Astrocyte of the spinal cord (primary cell): ENCODE results near the gene SORBS2.

Experiments used
- DNase-seq: peaks from one replicate; pipeline ENCODE4 v3.0.0; 2011; ENCODE audit warnings: low read depth, low spot score
- H3K4me3 ChIP-seq: 2 replicates; pipeline ENCODE4 v1.5.1; 2011; ENCODE audit warnings: low read depth, mild to moderate bottlenecking, low read length, moderate library complexity
- CTCF ChIP-seq: IDR thresholded peaks from 2 replicates; pipeline ENCODE4 v1.5.1; 2012; ENCODE audit warnings: low read depth, mild to moderate bottlenecking, low read length, inconsistent platforms
- in situ Hi-C: cut with HindIII; loops from 2 replicates; pipeline ENCODE4 v1.10.0; 2017; ENCODE audit warnings: low sequenced_read_pairs

Gene SORBS2

GRCh38 chr4:185819144-185819543, 7.2 kb upstream of the SORBS2 start:
- in situ Hi-C loops: no loop called here
- no peak overlapping the region for H3K4me3 ChIP-seq
- DNase-seq: no peak
- no peak for TF ChIP-seq CTCF

- no peak for TF ChIP-seq CTCF
- H3K4me3 ChIP-seq: no peak overlapping the region
- DNase-seq: no peak
- in situ Hi-C loops: no loop called here
These were observed 5.4 kb upstream of the SORBS2 start for GRCh38 chr4:185817403-185817818.

- H3K4me3 ChIP-seq: no peak overlapping the region
- no peak for DNase-seq
- in situ Hi-C loops: no loop called here
- no peak for TF ChIP-seq CTCF
These were observed 1.1 kb upstream of the SORBS2 start for GRCh38 chr4:185813133-185813532.

GRCh38 chr4:185810746-185811508, 1.1 kb downstream of the SORBS2 start:
- in situ Hi-C loops: no loop called here
- peak overlapping the region; percentile 14 for H3K4me3 ChIP-seq
- DNase-seq: no peak
- TF ChIP-seq CTCF: no peak

GRCh38 chr4:185809533-185810071, 2.4 kb downstream of the SORBS2 start:
- in situ Hi-C loops: no loop called here
- no peak for TF ChIP-seq CTCF
- no peak overlapping the region for H3K4me3 ChIP-seq
- DNase-seq: no peak

- in situ Hi-C loops: no loop called here
- no peak for DNase-seq
- no peak overlapping the region for H3K4me3 ChIP-seq
- TF ChIP-seq CTCF: no peak
These were observed 2.9 kb downstream of the SORBS2 start for GRCh38 chr4:185809121-185809520.
